Prostate gland (tissue), 2 donors: Measurements from ENCODE around the gene TTLL5. TPM values are rescaled to one million over a fixed set of nuclear protein-coding genes. Genes with fewer than 3 reads are reported as not detected.
A peak's percentile ranks its signal among the peaks of the same experiment; 100 is the strongest.

ENCODE experiments used
- DNase-seq: peaks from one replicate; pipeline ENCODE4 v3.0.0-alpha.2; 2019; ENCODE audit warnings: low spot score
- H3K27ac ChIP-seq, 2 donors: fragments of 200-600 bp; sonication (generic); 2 replicates each; pipeline ENCODE4 v1.5.1; 2017 to 2019
- H3K27me3 ChIP-seq: fragments of 200-600 bp; sonication (generic); replicated peaks from 2 replicates; pipeline ENCODE4 v1.5.1; 2019; ENCODE audit not compliant: insufficient read depth
- H3K36me3 ChIP-seq, 2 donors: fragments of 200-600 bp; sonication (generic); 1 replicate in 1 of 2; 2 replicates in 1 of 2; pipeline versions ENCODE4 v1.5.1 to v1.8.1; 2017 to 2019
- H3K4me1 ChIP-seq: fragments of 200-600 bp; sonication (generic); replicated peaks from 2 replicates; pipeline ENCODE4 v1.5.1; 2019
- H3K4me3 ChIP-seq, 2 donors: fragments of 200-600 bp; sonication (generic); 2 replicates each; pipeline ENCODE4 v1.5.1; 2017 to 2019
- H3K9me3 ChIP-seq: fragments of 200-600 bp; sonication (generic); 2 replicates; pipeline ENCODE4 v1.5.1; 2017
- POLR2A ChIP-seq: fragments of 450-650 bp; IDR thresholded peaks from one replicate; pipeline ENCODE4 v1.6.1; 2016; ENCODE audit warnings: antibody characterized with exemption, mild to moderate bottlenecking
- POLR2AphosphoS5 ChIP-seq: sonication (generic); formaldehyde crosslinking; IDR thresholded peaks from one replicate; pipeline ENCODE4 v1.6.1; 2017; ENCODE audit warnings: antibody characterized with exemption
- WGBS: methylation state at CpG from one replicate; pipeline ENCODE4 v1.1.5; 2018; 5-methylcytosine and 5-hydroxymethylcytosine counted together
- intact Hi-C: fragments of 100-400 bp; cut with DNase I; formaldehyde crosslinking; loops from one replicate; pipeline ENCODE4 v1.14.2; 2022
- total RNA-seq, 2 donors: library from RNA; depleted of rRNA; stranded (reverse); fragments of >200 nt; gene quantifications; one replicate each; pipeline ENCODE4 v1.1.0, GENCODE V29; 2016
- TF ChIP-seq, protein P1 (sequence below), 4 experiments: fragments of 200-600 bp in 2 of 4; fragments of 450-650 bp in 2 of 4; sonication (generic) in 2 of 4; IDR thresholded peaks; 1 replicate in 3 of 4; 2 replicates in 1 of 4; pipeline ENCODE4 v1.5.1; 2016 to 2019; ENCODE audit warnings: antibody characterized with exemption in 4 of 4, mild to moderate bottlenecking in 2 of 4, moderate library complexity in 2 of 4

Gene TTLL5
- total RNA-seq, 2 donors from 2014 or later = 40.3 to 46.2 TPM

- Histone ChIP-seq H3K4me1 (peaks cover 5% of the 10 kb centered on the region), H3K36me3 (no peaks in the 10 kb centered on the region), H3K27me3 (no peaks in the 10 kb centered on the region), H3K27ac (peak within 1 kb of the TSS; percentile 89 to 98), H3K4me3 (peak within 1 kb of the TSS; percentile 55 to 93), H3K9me3 (no peaks in the 10 kb centered on the region)
- TF ChIP-seq POLR2A (peak; percentile 71), POLR2AphosphoS5 (peak; percentile 81)
- TF ChIP-seq, protein P1, sequence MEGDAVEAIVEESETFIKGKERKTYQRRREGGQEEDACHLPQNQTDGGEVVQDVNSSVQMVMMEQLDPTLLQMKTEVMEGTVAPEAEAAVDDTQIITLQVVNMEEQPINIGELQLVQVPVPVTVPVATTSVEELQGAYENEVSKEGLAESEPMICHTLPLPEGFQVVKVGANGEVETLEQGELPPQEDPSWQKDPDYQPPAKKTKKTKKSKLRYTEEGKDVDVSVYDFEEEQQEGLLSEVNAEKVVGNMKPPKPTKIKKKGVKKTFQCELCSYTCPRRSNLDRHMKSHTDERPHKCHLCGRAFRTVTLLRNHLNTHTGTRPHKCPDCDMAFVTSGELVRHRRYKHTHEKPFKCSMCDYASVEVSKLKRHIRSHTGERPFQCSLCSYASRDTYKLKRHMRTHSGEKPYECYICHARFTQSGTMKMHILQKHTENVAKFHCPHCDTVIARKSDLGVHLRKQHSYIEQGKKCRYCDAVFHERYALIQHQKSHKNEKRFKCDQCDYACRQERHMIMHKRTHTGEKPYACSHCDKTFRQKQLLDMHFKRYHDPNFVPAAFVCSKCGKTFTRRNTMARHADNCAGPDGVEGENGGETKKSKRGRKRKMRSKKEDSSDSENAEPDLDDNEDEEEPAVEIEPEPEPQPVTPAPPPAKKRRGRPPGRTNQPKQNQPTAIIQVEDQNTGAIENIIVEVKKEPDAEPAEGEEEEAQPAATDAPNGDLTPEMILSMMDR (IDR thresholded peaks at IDR 0.05) = peak in 1 of 4 experiments; percentile 15
- WGBS = under 1% methylated on average over 52 of the region's 52 CpGs
- intact Hi-C loops = loop anchor here (10.0 kb wide), 2 partner anchors 109 to 161 kb away; no protein-coding TSS in a partner anchor
- DNase-seq = peak; percentile 93
Measured at GRCh38 chr14:75985618-75986438, 324.8 kb downstream of the TTLL5 start, which contains the start of gene IFT43. Gene IFT43, plus strand, starts transcription at chr14:75985763. Its CDS starts 24 bp downstream, at chr14:75985787.

- Histone ChIP-seq H3K27me3 (no peaks in the 10 kb centered on the region), H3K4me1 (peaks cover 5% of the 10 kb centered on the region), H3K36me3 (no peaks in the 10 kb centered on the region), H3K4me3 (peak overlapping the region; percentile 55 to 93), H3K9me3 (no peaks in the 10 kb centered on the region), H3K27ac (peak overlapping the region; percentile 89 to 98)
- TF ChIP-seq POLR2A = no peak
- TF ChIP-seq POLR2AphosphoS5 = no peak
- TF ChIP-seq, protein P1 (IDR thresholded peaks at IDR 0.05) = no peak
- DNase-seq = no peak
- intact Hi-C loops = loop anchor here (10.0 kb wide), 2 partner anchors 108 to 162 kb away; no protein-coding TSS in a partner anchor
- WGBS = 18% methylated on average over 6 of the region's 6 CpGs
Measured at GRCh38 chr14:75986439-75986765, 325.4 kb downstream of the TTLL5 start.

- Histone ChIP-seq H3K4me1 (peaks cover 5% of the 10 kb centered on the region), H3K27me3 (no peaks in the 10 kb centered on the region), H3K4me3 (no peak overlapping the region), H3K27ac (no peak overlapping the region), H3K36me3 (no peaks in the 10 kb centered on the region), H3K9me3 (no peaks in the 10 kb centered on the region)
- intact Hi-C loops = loop anchor here (10.0 kb wide), 2 partner anchors 107 to 163 kb away; no protein-coding TSS in a partner anchor
- WGBS = 36% methylated on average over 3 of the region's 3 CpGs
- DNase-seq = no peak
- TF ChIP-seq, protein P1 (IDR thresholded peaks at IDR 0.05) = no peak
- TF ChIP-seq POLR2AphosphoS5 (peak; percentile 23), POLR2A (no peak)
Measured at GRCh38 chr14:75987201-75987970, 326.3 kb downstream of the TTLL5 start.

- peak; percentile 34 for TF ChIP-seq POLR2AphosphoS5
- TF ChIP-seq, protein P1 (IDR thresholded peaks at IDR 0.05) = no peak
- H3K4me1 ChIP-seq = peaks cover 1% of the 10 kb centered on the region
- H3K27ac ChIP-seq = no peak overlapping the region
- H3K36me3 ChIP-seq = no peaks in the 10 kb centered on the region
- DNase-seq = no peak
- H3K9me3 ChIP-seq = no peaks in the 10 kb centered on the region
- intact Hi-C loops = loop anchor here (10.0 kb wide), 2 partner anchors 106 to 164 kb away; no protein-coding TSS in a partner anchor
- 71% methylated on average over 6 of the region's 6 CpGs for WGBS
- H3K4me3 ChIP-seq = no peak overlapping the region
- H3K27me3 ChIP-seq = no peaks in the 10 kb centered on the region
Measured at GRCh38 chr14:75989134-75989533, 328.1 kb downstream of the TTLL5 start.
